ENCODE measurements around the gene TWIST2. TPM values are rescaled to one million over a fixed set of nuclear protein-coding genes. Genes with fewer than 3 reads are reported as not detected.

Gene TWIST2
- total RNA-seq, 1 experiment from 2014 or later = not detected

DNA sequence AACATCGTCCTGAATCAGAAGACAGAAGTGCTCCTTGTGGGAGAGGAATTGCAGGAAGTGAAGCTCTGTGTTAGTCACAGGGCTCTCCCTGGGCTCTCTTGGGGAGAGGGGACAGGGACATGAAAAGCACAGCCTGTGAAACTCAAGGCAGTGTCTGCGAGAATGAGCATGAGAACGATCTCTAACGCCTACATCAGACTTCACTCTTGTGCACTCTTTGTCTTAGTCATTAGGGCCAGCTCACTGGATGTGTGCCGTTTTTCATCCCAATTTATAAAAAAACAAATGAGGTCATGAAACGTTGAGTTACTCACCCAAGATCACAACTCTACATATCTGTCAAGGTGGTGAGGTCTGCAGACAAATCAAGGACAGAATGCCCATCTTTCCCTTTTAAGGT, 27.0 kb upstream of the TWIST2 start:
- Histone ChIP-seq H3K27me3 (no peaks in the 10 kb centered on the region; the same call in 1 of the 2 replicates), H3K4me3 (no peak overlapping the region), H3K27ac (no peak overlapping the region), H3K4me1 (no peaks in the 10 kb centered on the region), H3K9me3 (replicated peaks) (0 out of 2 replicates have a peak, but pooled peaks cover 5% of the 10 kb centered on the region), H3K36me3 (no peaks in the 10 kb centered on the region)
- no peak for DNase-seq

DNA sequence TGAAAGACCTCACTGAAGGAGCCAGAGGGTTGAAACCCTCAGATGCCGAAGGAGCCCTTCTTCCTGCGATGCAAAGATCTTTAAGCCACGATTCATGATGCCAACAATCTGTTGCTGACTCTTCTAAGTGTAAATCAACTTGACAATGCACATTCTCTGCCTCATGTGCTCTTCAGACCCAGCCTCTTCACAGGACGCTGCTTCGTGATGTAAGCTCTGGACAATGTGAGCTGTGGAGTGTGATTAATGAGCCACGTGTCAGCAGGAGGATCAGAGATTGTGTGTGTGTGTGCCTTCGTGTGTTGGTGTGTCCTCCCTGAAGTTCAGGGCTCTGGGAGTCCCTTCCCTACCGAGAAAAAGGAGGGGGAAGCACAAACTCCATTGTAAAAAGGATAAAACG, 26.5 kb upstream of the TWIST2 start:
- no peak for DNase-seq

DNA sequence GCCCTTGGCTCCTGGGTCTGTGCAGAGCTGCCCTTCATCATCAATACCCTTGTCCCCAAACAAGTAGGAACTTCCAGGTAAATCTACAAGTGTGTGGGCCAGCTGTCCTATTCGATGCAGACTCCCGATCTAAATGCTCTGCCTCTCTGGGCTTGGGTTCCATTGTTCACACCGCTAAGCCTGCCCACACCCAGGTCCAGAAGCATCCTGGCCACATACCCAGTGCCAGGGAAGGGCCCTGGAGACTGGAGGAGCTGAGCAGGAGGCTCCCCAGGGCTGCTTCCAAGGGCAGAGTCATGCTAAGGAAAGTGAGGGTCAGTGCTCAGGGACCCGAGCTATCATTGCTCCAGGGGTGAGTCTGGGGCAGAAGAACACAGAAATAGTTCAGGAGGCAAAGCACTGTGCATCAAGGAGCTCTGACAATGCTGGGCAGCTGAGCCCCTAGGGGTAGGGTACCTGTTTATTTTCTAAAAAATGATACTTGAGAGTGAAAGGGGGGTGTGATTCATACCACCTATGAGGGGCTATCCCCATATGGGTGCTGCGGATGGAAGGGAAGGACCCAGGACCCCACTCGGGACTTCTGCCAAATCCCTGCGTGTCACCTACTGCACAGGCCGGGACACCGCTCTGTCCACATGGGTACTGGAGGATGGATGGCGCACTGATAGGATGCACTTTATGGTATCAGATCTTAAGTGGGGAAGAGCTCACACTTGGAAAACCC, 25.8 kb upstream of the TWIST2 start:
- H3K9me3 ChIP-seq (replicated peaks) = 0 out of 2 replicates have a peak, but pooled peaks cover 5% of the 10 kb centered on the region
- H3K27ac ChIP-seq = no peak overlapping the region
- H3K4me3 ChIP-seq = no peak overlapping the region
- H3K27me3 ChIP-seq = no peaks in the 10 kb centered on the region; the same call in 1 of the 2 replicates
- no peaks in the 10 kb centered on the region for H3K36me3 ChIP-seq
- no peak for DNase-seq
- H3K4me1 ChIP-seq = no peaks in the 10 kb centered on the region

More for the DNA sequence above, 26.5 kb upstream of the TWIST2 start:
- 0 out of 2 replicates have a peak, but pooled peaks cover 5% of the 10 kb centered on the region for H3K9me3 ChIP-seq (replicated peaks)
- no peaks in the 10 kb centered on the region for H3K36me3 ChIP-seq
- H3K27ac ChIP-seq = no peak overlapping the region
- no peaks in the 10 kb centered on the region for H3K4me1 ChIP-seq
- no peak overlapping the region for H3K4me3 ChIP-seq
- no peaks in the 10 kb centered on the region; the same call in 1 of the 2 replicates for H3K27me3 ChIP-seq

DNA sequence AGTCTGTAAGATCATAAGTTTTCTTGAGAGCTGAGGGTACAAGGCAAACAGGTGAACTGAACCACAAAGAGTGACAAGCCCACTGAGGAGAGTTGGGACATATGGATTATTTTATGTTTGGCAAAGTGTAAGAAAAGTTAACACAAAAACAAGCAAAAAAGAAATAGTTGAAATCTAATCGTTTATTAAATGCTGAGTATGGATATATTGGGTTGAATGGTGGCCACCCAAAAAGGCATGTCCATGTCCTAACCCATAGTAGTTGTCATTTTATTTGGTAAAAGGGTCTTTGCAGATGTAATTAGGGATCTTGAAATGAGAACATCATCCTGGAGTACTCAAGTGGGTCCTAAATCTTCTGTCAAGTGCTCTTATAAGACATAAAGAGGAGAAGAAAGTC, 24.9 kb upstream of the TWIST2 start:
- DNase-seq = no peak
- Histone ChIP-seq H3K4me1 (no peaks in the 10 kb centered on the region), H3K27me3 (no peaks in the 10 kb centered on the region; the same call in 1 of the 2 replicates), H3K36me3 (no peaks in the 10 kb centered on the region), H3K27ac (no peak overlapping the region), H3K9me3 (replicated peaks) (0 out of 2 replicates have a peak, but pooled peaks cover 5% of the 10 kb centered on the region), H3K4me3 (no peak overlapping the region)

DNA sequence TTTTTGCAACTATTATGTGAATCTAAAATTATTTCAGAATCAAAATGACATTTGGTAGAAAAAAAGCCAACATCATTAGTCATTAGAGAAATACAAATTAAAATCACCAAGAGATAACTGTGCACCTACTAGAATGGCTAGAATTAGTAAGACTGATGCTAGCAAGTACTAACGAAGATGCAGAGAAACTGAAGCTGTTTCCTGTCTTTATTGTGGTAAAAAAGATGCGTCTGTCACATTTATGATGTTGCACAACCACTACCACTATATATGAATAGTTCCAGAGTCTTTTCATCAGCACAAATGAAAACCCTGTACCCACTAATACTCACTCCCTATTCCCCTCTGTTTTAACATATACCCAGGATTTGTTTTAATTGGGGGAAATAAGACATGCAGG, 16.7 kb upstream of the TWIST2 start:
- Histone ChIP-seq H3K4me3 (no peak overlapping the region), H3K36me3 (no peaks in the 10 kb centered on the region), H3K4me1 (no peaks in the 10 kb centered on the region), H3K27me3 (peaks cover 5% of the 10 kb centered on the region; the same call in 1 of the 2 replicates), H3K27ac (no peak overlapping the region), H3K9me3 (replicated peaks) (no peaks in the 10 kb centered on the region)
- no peak for DNase-seq

DNA sequence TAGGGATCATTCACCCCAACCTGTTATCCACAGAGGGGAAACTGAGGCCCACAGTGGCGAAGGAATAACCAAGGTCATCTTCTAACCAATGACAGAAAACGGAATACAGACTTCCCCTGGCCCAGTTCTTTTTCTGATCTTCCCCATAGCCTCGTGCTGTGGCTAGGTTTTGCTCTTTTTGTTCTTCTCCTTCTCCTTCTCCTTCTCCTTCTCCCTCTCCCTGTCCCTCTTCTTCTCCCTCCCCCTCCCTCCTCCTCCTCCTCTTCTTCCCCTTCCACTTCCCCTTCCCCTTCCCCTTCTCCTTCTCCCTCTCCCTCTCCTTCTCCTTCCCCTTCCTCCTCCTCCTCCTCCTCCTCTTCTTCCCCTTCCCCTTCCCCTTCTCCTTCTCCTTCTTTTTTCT, 12.9 kb upstream of the TWIST2 start:
- DNase-seq = no peak
- Histone ChIP-seq H3K27ac (no peak overlapping the region), H3K4me1 (no peaks in the 10 kb centered on the region), H3K4me3 (no peak overlapping the region), H3K27me3 (peaks cover 5% of the 10 kb centered on the region; the same call in 1 of the 2 replicates), H3K9me3 (replicated peaks) (no peaks in the 10 kb centered on the region), H3K36me3 (no peaks in the 10 kb centered on the region)

DNA sequence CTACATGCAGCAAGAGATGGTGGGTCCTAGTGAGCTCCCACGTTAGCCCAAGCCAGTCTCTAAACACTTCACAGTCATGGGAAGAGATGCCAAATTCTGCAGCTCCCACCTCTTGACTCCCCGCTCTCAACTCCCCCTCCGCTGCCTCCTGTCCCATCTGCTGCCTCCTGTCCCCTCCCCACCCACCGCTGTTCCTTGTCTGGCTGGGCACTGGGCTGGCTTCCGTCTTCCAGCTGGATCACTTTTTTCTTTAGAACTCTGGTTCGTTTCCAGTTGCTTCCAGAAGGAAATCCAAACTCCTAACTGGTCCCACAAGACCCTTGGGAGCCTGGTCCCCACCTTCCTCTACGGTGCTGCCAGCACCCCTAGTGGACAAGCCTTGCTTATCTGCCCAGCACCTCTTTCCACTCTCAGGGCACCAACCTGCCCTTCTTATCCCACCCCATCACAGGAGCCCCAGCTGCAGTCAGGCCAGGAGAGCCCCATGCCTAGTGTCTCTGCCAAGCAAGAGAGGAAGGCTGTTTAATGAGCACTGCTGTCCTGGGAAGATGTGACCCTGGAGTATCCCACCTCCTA, 12.1 kb upstream of the TWIST2 start:
- peak in 1 of 2 experiments; percentile 10 for DNase-seq
- H3K27ac ChIP-seq = no peak overlapping the region
- H3K36me3 ChIP-seq = no peaks in the 10 kb centered on the region
- no peak overlapping the region for H3K4me3 ChIP-seq
- H3K4me1 ChIP-seq = no peaks in the 10 kb centered on the region
- peaks cover 5% of the 10 kb centered on the region; the same call in 1 of the 2 replicates for H3K27me3 ChIP-seq
- no peaks in the 10 kb centered on the region for H3K9me3 ChIP-seq (replicated peaks)

DNA sequence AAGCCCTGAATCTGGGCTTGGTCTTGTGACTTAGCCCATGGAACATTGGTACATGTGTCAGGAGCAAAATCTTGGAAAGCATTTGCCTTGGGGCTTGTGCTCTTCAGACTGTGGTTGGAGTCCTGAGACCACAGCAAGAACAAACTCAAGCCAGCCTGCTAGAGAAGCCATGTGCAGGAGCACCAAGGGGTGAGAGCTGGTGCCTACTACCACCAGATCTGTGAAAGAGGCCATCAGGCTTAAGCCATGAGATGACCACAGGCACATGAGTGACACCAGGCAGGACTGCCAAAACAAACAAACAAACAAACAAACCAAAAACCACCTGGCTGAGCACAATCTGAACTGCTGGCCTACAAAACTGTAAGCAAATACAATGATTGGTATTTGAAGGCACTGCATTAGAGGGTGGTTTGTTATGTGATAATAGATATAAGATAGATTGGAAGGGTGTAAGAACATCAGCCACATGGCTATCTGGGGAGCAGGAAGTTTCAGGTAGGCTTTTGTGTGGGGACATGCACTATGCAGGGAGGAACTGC, 9.0 kb upstream of the TWIST2 start:
- H3K27me3 ChIP-seq = no peaks in the 10 kb centered on the region; the same call in 1 of the 2 replicates
- no peaks in the 10 kb centered on the region for H3K9me3 ChIP-seq (replicated peaks)
- H3K4me1 ChIP-seq = no peaks in the 10 kb centered on the region
- DNase-seq = no peak
- H3K36me3 ChIP-seq = no peaks in the 10 kb centered on the region
- H3K27ac ChIP-seq = no peak overlapping the region
- H3K4me3 ChIP-seq = no peak overlapping the region

DNA sequence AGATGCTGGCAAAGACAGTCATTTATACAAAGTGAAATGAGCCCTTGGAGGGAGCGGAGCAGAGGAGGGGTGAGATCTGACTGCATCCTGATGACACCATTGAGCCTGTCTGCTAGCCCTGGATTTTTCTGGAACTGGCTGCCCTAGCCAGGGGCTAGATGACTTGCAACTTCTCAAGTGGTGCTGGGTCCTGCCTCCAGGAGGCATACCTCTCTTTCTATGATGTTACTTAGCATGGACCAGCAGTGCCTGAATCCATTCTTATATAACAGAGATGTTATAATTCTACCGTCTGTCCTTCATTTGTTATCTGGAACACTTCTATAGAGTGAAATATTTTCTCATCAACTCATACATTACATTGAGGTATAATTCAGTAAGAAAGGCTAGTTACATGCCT, 8.5 kb upstream of the TWIST2 start:
- Histone ChIP-seq H3K27me3 (no peaks in the 10 kb centered on the region; the same call in 1 of the 2 replicates), H3K27ac (no peak overlapping the region)

DNA sequence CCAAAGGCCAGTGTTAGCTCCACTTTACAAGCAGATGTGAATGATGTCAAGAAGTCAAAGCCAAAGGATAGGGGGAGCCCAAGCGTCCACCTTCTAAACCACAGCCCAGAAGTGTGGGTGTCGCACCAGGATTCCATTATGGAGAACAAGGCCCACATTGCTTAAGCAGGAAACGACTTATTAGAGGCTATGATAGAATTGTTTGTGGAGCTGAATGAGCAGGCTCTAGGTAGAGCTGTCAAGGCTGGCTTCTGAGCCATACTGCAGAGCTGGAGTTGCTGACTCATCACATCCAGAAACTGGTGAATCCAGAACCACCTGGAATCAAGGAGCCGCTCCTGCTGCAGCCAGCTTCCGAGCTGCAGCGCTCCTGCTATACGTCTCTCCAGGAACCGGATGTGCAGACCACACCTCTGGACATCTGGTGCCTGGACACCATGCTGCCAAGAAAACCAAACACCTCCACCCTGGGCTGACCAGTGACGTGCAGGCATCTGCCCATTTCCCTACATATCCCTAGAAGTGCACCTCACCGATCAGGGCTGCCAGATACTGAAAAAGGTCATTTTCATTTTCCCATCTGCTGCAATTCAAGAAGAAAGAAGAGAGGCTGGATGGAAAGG, 6.2 kb upstream of the TWIST2 start:
- Histone ChIP-seq H3K27ac (no peak overlapping the region), H3K4me1 (no peaks in the 10 kb centered on the region), H3K9me3 (replicated peaks) (no peaks in the 10 kb centered on the region), H3K27me3 (no peaks in the 10 kb centered on the region), H3K4me3 (no peak overlapping the region), H3K36me3 (no peaks in the 10 kb centered on the region)
- no peak for DNase-seq

More for the DNA sequence above, 8.5 kb upstream of the TWIST2 start:
- Histone ChIP-seq H3K36me3 (no peaks in the 10 kb centered on the region), H3K4me3 (no peak overlapping the region), H3K4me1 (no peaks in the 10 kb centered on the region), H3K9me3 (replicated peaks) (no peaks in the 10 kb centered on the region)
- no peak for DNase-seq

DNA sequence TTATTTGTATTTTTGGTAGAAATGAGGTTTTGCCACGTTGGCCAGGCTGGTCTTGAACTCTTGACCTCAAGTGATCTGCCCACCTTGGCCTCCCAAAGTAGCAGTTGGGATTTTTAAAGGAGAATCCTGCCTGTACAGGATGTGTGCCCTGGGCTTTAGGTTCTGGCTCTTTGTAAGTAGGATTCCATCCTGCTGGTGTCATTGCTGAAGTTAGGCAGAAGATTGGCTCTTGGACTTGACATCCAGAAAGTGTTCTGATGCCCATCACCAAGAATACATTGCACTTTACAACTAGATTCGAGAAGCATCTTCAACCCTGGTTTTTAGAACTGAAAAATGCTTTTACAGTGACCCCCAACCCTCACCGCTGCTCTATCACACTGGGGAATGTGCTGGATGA, 4.4 kb upstream of the TWIST2 start:
- H3K36me3 ChIP-seq = no peaks in the 10 kb centered on the region
- no peaks in the 10 kb centered on the region for H3K4me1 ChIP-seq
- H3K27me3 ChIP-seq = no peaks in the 10 kb centered on the region
- no peak overlapping the region for H3K27ac ChIP-seq
- no peak for DNase-seq
- H3K9me3 ChIP-seq (replicated peaks) = no peaks in the 10 kb centered on the region
- H3K4me3 ChIP-seq = no peak overlapping the region

DNA sequence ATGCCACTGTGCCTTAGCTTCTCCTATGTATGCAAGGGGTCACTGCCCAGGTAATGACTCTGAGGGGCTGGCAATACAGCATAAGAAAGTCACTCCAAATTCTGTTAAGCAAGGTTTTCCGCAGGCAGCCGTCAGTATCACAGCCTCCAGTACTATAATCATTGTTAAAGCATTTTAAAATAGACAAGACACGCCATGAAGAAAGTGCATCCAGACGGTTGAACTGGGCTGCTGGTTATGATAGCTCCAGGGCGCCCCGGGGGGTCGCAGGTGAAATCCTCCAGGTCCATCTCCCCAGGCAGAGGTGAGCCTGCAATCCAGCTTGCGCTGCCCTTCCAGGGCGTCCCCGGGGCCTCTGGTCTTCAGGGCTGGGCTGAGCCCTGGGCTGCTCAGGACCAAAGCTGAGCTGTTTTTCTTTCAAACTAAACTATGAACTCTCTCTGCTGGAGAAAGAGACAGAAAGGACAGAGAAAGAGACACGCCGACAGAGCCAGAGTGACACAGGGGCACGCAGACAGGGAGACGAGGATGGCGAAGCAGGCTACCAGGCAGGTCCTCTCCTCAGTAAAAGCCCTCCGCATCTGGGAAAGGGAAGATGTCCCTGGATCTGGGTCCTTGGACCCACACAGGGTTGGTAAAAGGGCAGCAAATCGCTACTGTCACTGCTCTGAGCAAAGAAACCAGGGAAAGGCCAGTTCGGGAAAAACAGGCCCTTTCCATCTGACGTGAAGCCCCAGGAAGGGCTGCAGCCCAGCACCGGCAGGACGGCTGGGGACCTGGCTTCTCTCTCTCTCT, 2.1 kb upstream of the TWIST2 start:
- no peaks in the 10 kb centered on the region for H3K27me3 ChIP-seq

DNA sequence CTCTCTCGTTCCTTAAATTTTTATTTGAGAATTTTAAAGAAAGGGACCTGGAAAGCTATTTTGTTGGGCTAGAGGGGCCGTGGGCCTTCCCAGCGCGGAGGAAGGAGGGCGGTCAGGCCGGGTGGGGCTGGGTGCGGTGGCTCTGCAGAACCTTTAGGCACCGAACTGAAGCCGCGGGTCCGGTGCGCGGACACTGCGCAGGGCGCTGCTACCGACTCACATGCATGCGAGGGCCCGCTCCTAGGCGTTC, 1.6 kb upstream of the TWIST2 start:
- Histone ChIP-seq H3K9me3 (replicated peaks) (no peaks in the 10 kb centered on the region), H3K4me3 (no peak overlapping the region), H3K27me3 (no peaks in the 10 kb centered on the region), H3K27ac (no peak overlapping the region), H3K4me1 (no peaks in the 10 kb centered on the region), H3K36me3 (no peaks in the 10 kb centered on the region)
- DNase-seq = no peak

More for the DNA sequence above, 2.1 kb upstream of the TWIST2 start:
- no peaks in the 10 kb centered on the region for H3K4me1 ChIP-seq
- no peak for DNase-seq
- H3K9me3 ChIP-seq (replicated peaks) = no peaks in the 10 kb centered on the region
- no peak overlapping the region for H3K4me3 ChIP-seq
- no peak overlapping the region for H3K27ac ChIP-seq
- no peaks in the 10 kb centered on the region for H3K36me3 ChIP-seq

DNA sequence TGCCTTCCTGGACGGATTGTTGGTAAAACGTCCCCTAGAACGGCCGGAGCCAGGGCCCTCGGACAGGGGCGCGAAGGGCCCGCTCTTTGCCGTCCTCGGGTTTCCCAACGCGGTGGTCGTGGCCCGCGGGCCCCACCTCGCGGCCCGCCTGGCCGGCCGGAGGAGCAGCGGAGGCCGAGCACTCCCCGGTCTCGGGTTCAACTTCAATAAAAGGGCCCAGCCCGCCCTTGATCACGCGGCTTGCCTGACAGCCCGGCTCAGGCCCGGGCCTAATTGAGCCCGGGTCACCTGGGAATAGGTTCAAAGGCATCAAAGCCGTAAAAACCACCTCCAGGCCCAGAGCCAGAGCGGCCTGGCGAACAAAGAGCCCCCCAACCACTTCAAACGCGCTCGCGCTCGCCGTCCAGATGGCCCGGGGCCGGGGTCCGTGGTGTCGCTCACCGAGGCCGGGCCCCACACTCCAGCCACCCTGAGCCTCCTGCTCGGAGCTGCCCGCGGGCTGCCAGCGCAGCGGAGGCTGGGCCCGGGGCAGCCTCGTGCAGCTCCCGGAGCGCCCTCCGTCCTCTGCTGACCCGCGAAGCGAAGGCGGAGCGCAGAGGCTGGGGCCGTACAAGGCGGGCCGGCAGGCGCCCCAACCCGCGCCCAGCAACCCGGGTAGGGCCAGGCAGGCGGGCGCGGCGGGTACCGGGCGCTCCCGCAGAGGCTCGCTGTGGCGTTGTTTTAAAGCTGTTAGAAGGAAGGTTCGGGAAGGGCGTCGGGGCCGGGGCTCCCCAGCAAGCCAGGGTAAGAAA, 1.1 kb upstream of the TWIST2 start:
- Histone ChIP-seq H3K27me3 (no peaks in the 10 kb centered on the region), H3K36me3 (no peaks in the 10 kb centered on the region), H3K4me1 (no peaks in the 10 kb centered on the region), H3K4me3 (no peak overlapping the region), H3K9me3 (replicated peaks) (no peaks in the 10 kb centered on the region), H3K27ac (no peak overlapping the region)
- DNase-seq = no peak
